ENCODE measurements around the gene MCAT. TPM values are rescaled to one million over a fixed set of nuclear protein-coding genes. Genes with fewer than 3 reads are reported as not detected.

The MCAT gene, protein sequence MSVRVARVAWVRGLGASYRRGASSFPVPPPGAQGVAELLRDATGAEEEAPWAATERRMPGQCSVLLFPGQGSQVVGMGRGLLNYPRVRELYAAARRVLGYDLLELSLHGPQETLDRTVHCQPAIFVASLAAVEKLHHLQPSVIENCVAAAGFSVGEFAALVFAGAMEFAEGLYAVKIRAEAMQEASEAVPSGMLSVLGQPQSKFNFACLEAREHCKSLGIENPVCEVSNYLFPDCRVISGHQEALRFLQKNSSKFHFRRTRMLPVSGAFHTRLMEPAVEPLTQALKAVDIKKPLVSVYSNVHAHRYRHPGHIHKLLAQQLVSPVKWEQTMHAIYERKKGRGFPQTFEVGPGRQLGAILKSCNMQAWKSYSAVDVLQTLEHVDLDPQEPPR
- total RNA-seq (2022; extraction: Qiagen RNA extraction; ENCODE audit: low read depth), result 12.5 to 26.3 TPM (median 23.5 TPM) in 5 replicates

GRCh38 chr22:43142880-43143562 is at the start of gene MCAT:
Gene MCAT, minus strand, starts transcription at chr22:43143398. Its CDS starts 50 bp downstream, at chr22:43143348.

GRCh38 chr22:43186272-43187170 is 43.3 kb upstream of the MCAT start, which contains the start of gene TTLL12:
Gene TTLL12, minus strand, starts transcription at chr22:43187134. Its CDS starts 65 bp downstream, at chr22:43187069.

GRCh38 chr22:43151251-43152002 is 8.2 kb upstream of the MCAT start, which contains the start of gene TSPO:
Gene TSPO, plus strand, starts transcription at chr22:43151559. Its CDS starts 7,680 bp downstream, at chr22:43159239.

DNA sequence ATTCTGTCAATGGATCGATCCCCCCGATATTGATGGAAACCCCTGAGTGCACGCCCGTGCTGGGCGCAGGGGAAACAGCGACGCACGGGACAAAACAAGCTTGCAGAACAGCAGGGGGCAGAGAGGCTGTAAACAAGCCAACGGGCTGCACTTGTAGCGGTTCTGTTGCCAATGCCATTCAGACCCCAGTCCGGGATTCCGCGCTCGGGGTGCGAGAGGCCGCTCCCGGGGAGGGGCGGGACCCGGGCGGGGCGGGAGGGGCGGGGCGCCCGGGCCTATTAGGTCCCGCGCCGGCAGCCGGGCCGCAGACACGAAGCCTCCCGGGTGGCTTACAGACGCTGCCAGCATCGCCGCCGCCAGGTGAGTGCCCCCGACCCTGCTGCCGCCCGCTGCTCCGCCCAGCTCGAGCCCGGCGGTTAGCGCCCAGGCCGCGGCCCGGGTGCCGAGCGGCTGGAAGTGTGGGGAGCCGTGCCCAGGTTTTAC is 32.7 kb downstream of the MCAT start, which contains the start of gene BIK:
BIK (plus strand) TSS at position 307 of the 483 bp plus-strand sequence. CDS start 13,273 bp downstream, outside the sequence.

GRCh38 chr22:43088984-43089717 is 54.0 kb downstream of the MCAT start, which contains the start of gene TTLL1:
Gene TTLL1, minus strand, starts transcription at chr22:43089391. Its CDS starts 13,805 bp downstream, at chr22:43075586.

Other genes with a start within 250 kb of the MCAT start
- gene PACSIN2, start 128.2 kb downstream of the MCAT start, total RNA-seq (2022; extraction: Qiagen RNA extraction; ENCODE audit: low read depth), result 66.5 to 72.5 TPM (median 69.2 TPM) in 5 replicates
- gene TTLL1, start 54.0 kb downstream of the MCAT start, total RNA-seq (2022; extraction: Qiagen RNA extraction; ENCODE audit: low read depth), result 1.7 to 2.2 TPM (median 1.9 TPM) in 5 replicates
- 0.61 to 1.5 TPM (median 0.91 TPM) in 5 replicates for gene BIK, start 32.6 kb downstream of the MCAT start, total RNA-seq (2022; extraction: Qiagen RNA extraction; ENCODE audit: low read depth)
- 147 to 211 TPM (median 184 TPM) in 5 replicates for gene TSPO, start 8.2 kb upstream of the MCAT start, total RNA-seq (2022; extraction: Qiagen RNA extraction; ENCODE audit: low read depth)
- gene TTLL12, start 43.7 kb upstream of the MCAT start, total RNA-seq (2022; extraction: Qiagen RNA extraction; ENCODE audit: low read depth), result 17.8 to 24.4 TPM (median 21.2 TPM) in 5 replicates
- 0.09 to 0.20 TPM (median 0.15 TPM) in 5 replicates for gene SCUBE1, start 200.0 kb upstream of the MCAT start, total RNA-seq (2022; extraction: Qiagen RNA extraction; ENCODE audit: low read depth)